IMR-90 (cell line): Measurements from ENCODE around the gene PRR5. TPM values are rescaled to one million over a fixed set of nuclear protein-coding genes. Genes with fewer than 3 reads are reported as not detected.

Experiments used
- ATAC-seq: fragments of 200-7000 bp; cut with Tn5 transposase; 2 replicates; pipeline ENCODE4 v1.9.1; 2020; ENCODE audit warnings: low read depth, mild to moderate bottlenecking, moderate library complexity
- BruUV-seq: library from RNA; stranded (reverse); fragments of 400-500 nt; replicated peaks from 2 replicates; lab custom pipeline; 2021; lab: Mats Ljungman, UMichigan
- CTCF ChIA-PET: fragments of 300-600 bp; formaldehyde crosslinking; extraction: SDS; loops from one replicate; lab custom pipeline; 2021; ENCODE audit warnings: antibody characterized with exemption; lab: Yijun Ruan, JAX
- POLR2A ChIA-PET: fragments of 300-600 bp; sonication (Branson Sonifier 250); formaldehyde crosslinking; loops from one replicate; lab custom pipeline; 2022; ENCODE audit warnings: antibody characterized with exemption; ENCODE audit not compliant: unreplicated experiment; lab: Charles Lee
- DNase-seq: peaks from one replicate; pipeline ENCODE4 v3.0.0; 2013
- H2AFZ ChIP-seq: replicated peaks from 2 replicates; pipeline ENCODE3; 2013; ENCODE audit warnings: low read length, mild to moderate bottlenecking; ENCODE audit not compliant: poor library complexity
- H2AK5ac ChIP-seq: 2 replicates; pipeline ENCODE4 v1.6.1; 2013; ENCODE audit warnings: low read depth, low read length, inconsistent platforms
- H2AK9ac ChIP-seq: replicated peaks from 2 replicates; pipeline ENCODE3; 2013; ENCODE audit warnings: mild to moderate bottlenecking, low read depth, low read length, moderate library complexity; ENCODE audit not compliant: poor library complexity
- H2BK120ac ChIP-seq: 2 replicates; pipeline ENCODE4 v1.6.1; 2013; ENCODE audit warnings: low read depth, low read length, inconsistent platforms
- H2BK15ac ChIP-seq: 3 replicates; pipeline ENCODE4 v1.6.1; 2013; ENCODE audit warnings: low read depth, low read length, inconsistent platforms
- H2BK20ac ChIP-seq: 2 replicates; pipeline ENCODE4 v1.6.1; 2013; ENCODE audit warnings: low read depth, mild to moderate bottlenecking, inconsistent platforms, low read length, moderate library complexity
- H2BK5ac ChIP-seq: 2 replicates; pipeline ENCODE4 v1.6.1; 2013; ENCODE audit warnings: mild to moderate bottlenecking, low read depth, low read length, inconsistent platforms; ENCODE audit not compliant: poor library complexity, severe bottlenecking
- H3K14ac ChIP-seq: replicated peaks from 2 replicates; pipeline ENCODE4 v1.6.1; 2013; ENCODE audit warnings: low read depth, low read length, inconsistent platforms
- H3K18ac ChIP-seq: 2 replicates; pipeline ENCODE4 v1.6.1; 2013; ENCODE audit warnings: low read depth, low read length, control low read depth
- H3K23ac ChIP-seq: 2 replicates; pipeline ENCODE4 v1.6.1; 2013; ENCODE audit warnings: low read depth, low read length, inconsistent platforms
- H3K27ac ChIP-seq: 2 replicates; pipeline ENCODE4 v1.5.1; 2013; ENCODE audit warnings: mild to moderate bottlenecking, control low read depth, low read length; ENCODE audit not compliant: insufficient read depth
- H3K27me3 ChIP-seq: 2 replicates; pipeline ENCODE4 v1.6.1; 2013; ENCODE audit warnings: low read length; ENCODE audit not compliant: control insufficient read depth, insufficient read depth
- H3K36me3 ChIP-seq: 2 replicates; pipeline ENCODE4 v1.6.1; 2013; ENCODE audit warnings: low read length, mixed read lengths; ENCODE audit not compliant: control insufficient read depth, insufficient read depth
- H3K4ac ChIP-seq: 2 replicates; pipeline ENCODE4 v1.6.1; 2013; ENCODE audit warnings: low read depth, low read length, inconsistent platforms
- H3K4me1 ChIP-seq: 2 replicates; pipeline ENCODE4 v1.6.1; 2013; ENCODE audit warnings: low read length, mixed read lengths; ENCODE audit not compliant: control insufficient read depth, insufficient read depth
- H3K4me2 ChIP-seq: 2 replicates; pipeline ENCODE4 v1.6.1; 2013; ENCODE audit warnings: low read depth, mild to moderate bottlenecking, control low read depth, low read length, moderate library complexity
- H3K4me3 ChIP-seq: 2 replicates; pipeline ENCODE4 v1.5.1; 2013; ENCODE audit warnings: low read depth, mild to moderate bottlenecking, control low read depth, low read length, moderate library complexity; ENCODE audit not compliant: insufficient read depth
- H3K56ac ChIP-seq: 2 replicates; pipeline ENCODE4 v1.6.1; 2013; ENCODE audit warnings: low read length, inconsistent platforms; ENCODE audit not compliant: insufficient read depth; ENCODE audit errors: extremely low read depth
- H3K79me1 ChIP-seq, 2 experiments: 2 replicates each; pipeline ENCODE4 v1.6.1; 2013; ENCODE audit warnings: low read length in 2 of 2, inconsistent platforms in 1 of 2, low read depth in 1 of 2
- H3K9ac ChIP-seq: 2 replicates; pipeline ENCODE4 v1.6.1; 2013; ENCODE audit warnings: low read depth, low read length, control low read depth
- H3K9me1 ChIP-seq: 2 replicates; pipeline ENCODE4 v1.6.1; 2013; ENCODE audit warnings: low read length, inconsistent platforms; ENCODE audit not compliant: insufficient read depth
- H3K9me3 ChIP-seq: 2 replicates; pipeline ENCODE4 v1.6.1; 2013; ENCODE audit warnings: low read length; ENCODE audit not compliant: control insufficient read depth, insufficient read depth
- H4K20me1 ChIP-seq: 2 replicates; pipeline ENCODE4 v1.6.1; 2013; ENCODE audit warnings: low read length, inconsistent platforms; ENCODE audit not compliant: insufficient read depth
- H4K5ac ChIP-seq: 2 replicates; pipeline ENCODE4 v1.6.1; 2013; ENCODE audit warnings: mild to moderate bottlenecking, low read depth, low read length, control low read depth
- H4K8ac ChIP-seq, 2 experiments: 2 replicates each; pipeline ENCODE4 v1.6.1; 2013; ENCODE audit warnings: low read depth in 2 of 2, low read length in 2 of 2, control low read depth in 1 of 2, inconsistent platforms in 1 of 2
- H4K91ac ChIP-seq: 2 replicates; pipeline ENCODE4 v1.6.1; 2013; ENCODE audit warnings: low read depth, low read length, inconsistent platforms; ENCODE audit not compliant: insufficient read depth
- CEBPB ChIP-seq: IDR thresholded peaks from 2 replicates; pipeline ENCODE4 v1.6.1; 2012; ENCODE audit warnings: low read depth, low read length, improper control_type of control experiment
- RAD21 ChIP-seq: IDR thresholded peaks from 2 replicates; pipeline ENCODE4 v1.6.1; 2012; ENCODE audit warnings: low read length, improper control_type of control experiment
- RFX5 ChIP-seq: IDR thresholded peaks from 2 replicates; pipeline ENCODE4 v1.8.0; 2012; ENCODE audit warnings: low read depth, mild to moderate bottlenecking, low read length, moderate library complexity
- USF2 ChIP-seq: fragments of 150-350 bp; IDR thresholded peaks from 2 replicates; pipeline ENCODE4 v1.6.1; 2017; ENCODE audit warnings: mild to moderate bottlenecking, antibody characterized with exemption, low read length, low read depth
- WGBS, 2 experiments: methylation state at CpG; one replicate each; pipeline versions ENCODE4 v1.1.5 to v1.1.7; 2013; ENCODE audit warnings: missing lambda C conversion rate in 2 of 2; ENCODE audit not compliant: insufficient read length in 1 of 2; ENCODE audit errors: extremely low coverage in 2 of 2; 5-methylcytosine and 5-hydroxymethylcytosine counted together
- dilution Hi-C: fragments of 300-500 bp; cut with HindIII; formaldehyde crosslinking; loops from one replicate; pipeline ENCODE4 v1.14.3; 2018; ENCODE audit warnings: low sequenced_read_pairs; ENCODE audit not compliant: unreplicated experiment
- in situ Hi-C: fragments of 300-500 bp; cut with MboI; formaldehyde crosslinking; loops from 3 replicates; pipeline ENCODE4 v1.14.3; 2019; ENCODE audit warnings: low sequenced_read_pairs, inconsistent platforms, mixed read lengths
- intact Hi-C: fragments of 100-400 bp; cut with micrococcal nuclease; formaldehyde crosslinking; loops from 2 replicates; pipeline ENCODE4 v1.10.0; 2022
- polyA plus RNA-seq, 3 experiments: library from polyadenylated mRNA; depleted of rRNA; stranded (reverse); fragments of >200 nt; gene quantifications; 2 replicates each; pipeline ENCODE4 v1.2.3, GENCODE V29; 2012; ENCODE audit warnings: low replicate concordance in 1 of 3
- total RNA-seq: library from RNA; depleted of rRNA; stranded (reverse); fragments of >200 nt; gene quantifications from 2 replicates; pipeline ENCODE4 v1.2.3, GENCODE V29; 2012

Gene PRR5
- total and polyA plus RNA-seq, 2 of the 4 experiments (the other 2 are of a cell fraction), result 8.1 to 24.3 TPM

GRCh38 chr22:44666207-44666585, 35.8 kb upstream of the PRR5 start:
- H3K4me2 ChIP-seq, result no peak overlapping the region
- H3K23ac ChIP-seq, result no peak overlapping the region
- H4K5ac ChIP-seq, result no peak overlapping the region
- no TSS peak for BruUV-seq
- ChIA-PET CTCF (no interaction called here), POLR2A (no interaction called here)
- H2BK20ac ChIP-seq, result no peak overlapping the region
- no peak overlapping the region for H3K4me3 ChIP-seq
- no peaks in the 10 kb centered on the region; the same call in 1 of the 2 replicates for H3K27me3 ChIP-seq
- H3K9me3 ChIP-seq, result no peaks in the 10 kb centered on the region
- no peak for TF ChIP-seq RAD21
- no peak for TF ChIP-seq USF2
- TF ChIP-seq CEBPB, result no peak
- TF ChIP-seq RFX5, result no peak
- H3K9ac ChIP-seq, result no peak overlapping the region
- no peak overlapping the region for H3K4ac ChIP-seq
- H2AK9ac ChIP-seq, result no peak overlapping the region
- DNase-seq (no peak), ATAC-seq (no peak)
- dilution Hi-C loops, result no loop called here
- H3K79me1 ChIP-seq, result peaks cover 3 to 7% of the 10 kb centered on the region in 2 experiments; a peak in 2 of 4 replicates
- in situ Hi-C loops, result no loop called here
- H3K36me3 ChIP-seq, result no peaks in the 10 kb centered on the region; the same call in 1 of the 2 replicates
- H2BK120ac ChIP-seq, result no peak overlapping the region
- no peak overlapping the region for H4K91ac ChIP-seq
- peaks cover 6% of the 10 kb centered on the region for H4K20me1 ChIP-seq
- H3K56ac ChIP-seq, result no peak overlapping the region
- H4K8ac ChIP-seq, result no peak overlapping the region
- no peaks in the 10 kb centered on the region for H3K9me1 ChIP-seq
- no peak overlapping the region for H3K14ac ChIP-seq
- no peak overlapping the region for H2BK15ac ChIP-seq
- WGBS, 2 experiments, result no CpG with 5 or more reads among the region's 3 CpGs
- H3K18ac ChIP-seq, result no peak overlapping the region
- no peak overlapping the region for H2AFZ ChIP-seq
- no peak overlapping the region for H2BK5ac ChIP-seq
- peaks cover 24% of the 10 kb centered on the region for H3K4me1 ChIP-seq
- intact Hi-C loops, result loop anchor here (5.0 kb wide), 1 partner anchor 674 kb away; no protein-coding TSS in a partner anchor
- no peak overlapping the region for H2AK5ac ChIP-seq
- no peak overlapping the region for H3K27ac ChIP-seq
